GM23338 (cell line): Measurements from ENCODE around the gene TMPRSS13. TPM values are rescaled to one million over a fixed set of nuclear protein-coding genes. Genes with fewer than 3 reads are reported as not detected.

Experiments
- ATAC-seq: fragments of 200-7000 bp; cut with Tn5 transposase; 3 replicates; pipeline ENCODE4 v1.9.1; 2020
- DNase-seq: peaks from one replicate; pipeline ENCODE4 v3.0.0-alpha.2; 2015; ENCODE audit warnings: low spot score
- H2AFZ ChIP-seq: fragments of 200-600 bp; sonication (generic); 2 replicates; pipeline ENCODE4 v1.8.0; 2016; ENCODE audit warnings: antibody characterized with exemption, mild to moderate bottlenecking, moderate library complexity
- H3F3A ChIP-seq: fragments of 200-600 bp; sonication (generic); replicated peaks from 2 replicates; pipeline ENCODE4 v1.8.0; 2017; ENCODE audit warnings: antibody characterized with exemption, mixed run types, low read depth
- H3K27ac ChIP-seq: fragments of 200-600 bp; sonication (generic); 2 replicates; pipeline ENCODE4 v1.6.1; 2016; ENCODE audit warnings: low read depth
- H3K27me3 ChIP-seq: fragments of 200-600 bp; sonication (generic); 2 replicates; pipeline ENCODE4 v1.8.0; 2016; ENCODE audit warnings: mild to moderate bottlenecking, mixed run types, moderate library complexity; ENCODE audit not compliant: insufficient read depth
- H3K36me3 ChIP-seq: fragments of 200-600 bp; sonication (generic); 2 replicates; pipeline ENCODE4 v1.8.0; 2016; ENCODE audit warnings: mild to moderate bottlenecking; ENCODE audit not compliant: insufficient read depth
- H3K4me1 ChIP-seq: fragments of 200-600 bp; sonication (generic); 2 replicates; pipeline ENCODE4 v1.8.0; 2016; ENCODE audit warnings: mild to moderate bottlenecking, moderate library complexity; ENCODE audit not compliant: insufficient read depth
- H3K4me2 ChIP-seq: fragments of 200-600 bp; sonication (generic); 2 replicates; pipeline ENCODE4 v1.7.1; 2017; ENCODE audit warnings: mixed run types
- H3K4me3 ChIP-seq: fragments of 200-600 bp; sonication (generic); 2 replicates; pipeline ENCODE4 v1.6.1; 2016; ENCODE audit warnings: mixed run types
- H3K79me2 ChIP-seq: fragments of 200-600 bp; sonication (generic); replicated peaks from 2 replicates; pipeline ENCODE4 v1.8.0; 2017; ENCODE audit warnings: mild to moderate bottlenecking; ENCODE audit not compliant: insufficient read depth
- H3K9me2 ChIP-seq: fragments of 200-600 bp; sonication (generic); 2 replicates; pipeline ENCODE4 v1.8.0; 2017; ENCODE audit not compliant: insufficient read depth
- H4K20me1 ChIP-seq: fragments of 200-600 bp; sonication (generic); replicated peaks from 2 replicates; pipeline ENCODE4 v1.8.0; 2017; ENCODE audit warnings: mild to moderate bottlenecking; ENCODE audit not compliant: insufficient read depth
- H3K27ac Mint-ChIP-seq: 2 replicates; pipeline ENCODE4 v1.8.0; 2020; ENCODE audit warnings: inconsistent platforms, mild to moderate bottlenecking, moderate library complexity, mixed read lengths
- H3K27me3 Mint-ChIP-seq: 3 replicates; pipeline ENCODE4 v1.8.0; 2022; ENCODE audit warnings: low read depth, mild to moderate bottlenecking, moderate library complexity, mixed read lengths, inconsistent platforms; ENCODE audit not compliant: insufficient read depth, poor library complexity
- H3K36me3 Mint-ChIP-seq: 3 replicates; pipeline ENCODE4 v1.8.0; 2021; ENCODE audit warnings: low read depth, mild to moderate bottlenecking, inconsistent platforms, moderate library complexity, mixed read lengths
- H3K4me1 Mint-ChIP-seq: 3 replicates; pipeline ENCODE4 v1.8.0; 2020; ENCODE audit warnings: mild to moderate bottlenecking, inconsistent platforms, mixed read lengths
- H3K4me3 Mint-ChIP-seq: 3 replicates; pipeline ENCODE4 v1.8.0; 2021; ENCODE audit warnings: moderate library complexity, mild to moderate bottlenecking, inconsistent platforms, mixed read lengths
- H3K9me3 Mint-ChIP-seq: 3 replicates; pipeline ENCODE4 v1.8.0; 2020; ENCODE audit warnings: moderate library complexity, mild to moderate bottlenecking, inconsistent platforms, mixed read lengths
- CREB1 ChIP-seq: fragments of 250-450 bp; sonication (Bioruptor Pico); IDR thresholded peaks from 2 replicates; pipeline ENCODE4 v1.5.0; 2020; ENCODE audit warnings: low read depth, mild to moderate bottlenecking, moderate library complexity
- POLR2AphosphoS5 ChIP-seq: IDR thresholded peaks from 2 replicates; pipeline ENCODE4 v1.6.1; 2016; ENCODE audit warnings: antibody characterized with exemption, low read depth
- STAT1 ChIP-seq: IDR thresholded peaks from one replicate; pipeline ENCODE4 v1.6.1; 2016; ENCODE audit warnings: antibody characterized with exemption; ENCODE audit not compliant: unreplicated experiment
- polyA plus RNA-seq: library from polyadenylated mRNA; unstranded; fragments of >200 nt; fragmentation: Nextera tagmentation; extraction: Ambion mirVana; gene quantifications from 2 replicates; pipeline ENCODE4 v1.2.1, GENCODE V29; 2016
- total RNA-seq: library from RNA; depleted of rRNA; stranded (reverse); fragments of >200 nt; shearing (Covaris generic); gene quantifications from 2 replicates; pipeline ENCODE4 v1.2.3, GENCODE V29; 2014
- TF ChIP-seq, protein P1 (sequence below), 2 experiments: fragments of 200-600 bp in 1 of 2; sonication (generic) in 1 of 2; conservative IDR thresholded peaks; 2 replicates each; pipeline versions ENCODE4 v1.5.1 to v1.6.1; 2016 to 2017; ENCODE audit warnings: antibody characterized with exemption in 2 of 2, low read depth in 2 of 2, mild to moderate bottlenecking in 2 of 2, moderate library complexity in 1 of 2
- TF ChIP-seq, protein P2 (sequence below): IDR thresholded peaks from 2 replicates; pipeline ENCODE4 v1.6.1; 2016; ENCODE audit warnings: antibody characterized with exemption

Gene TMPRSS13
- total and polyA plus RNA-seq, 2 experiments from 2014 or later: 0.31 TPM; not detected in 1

DNA sequence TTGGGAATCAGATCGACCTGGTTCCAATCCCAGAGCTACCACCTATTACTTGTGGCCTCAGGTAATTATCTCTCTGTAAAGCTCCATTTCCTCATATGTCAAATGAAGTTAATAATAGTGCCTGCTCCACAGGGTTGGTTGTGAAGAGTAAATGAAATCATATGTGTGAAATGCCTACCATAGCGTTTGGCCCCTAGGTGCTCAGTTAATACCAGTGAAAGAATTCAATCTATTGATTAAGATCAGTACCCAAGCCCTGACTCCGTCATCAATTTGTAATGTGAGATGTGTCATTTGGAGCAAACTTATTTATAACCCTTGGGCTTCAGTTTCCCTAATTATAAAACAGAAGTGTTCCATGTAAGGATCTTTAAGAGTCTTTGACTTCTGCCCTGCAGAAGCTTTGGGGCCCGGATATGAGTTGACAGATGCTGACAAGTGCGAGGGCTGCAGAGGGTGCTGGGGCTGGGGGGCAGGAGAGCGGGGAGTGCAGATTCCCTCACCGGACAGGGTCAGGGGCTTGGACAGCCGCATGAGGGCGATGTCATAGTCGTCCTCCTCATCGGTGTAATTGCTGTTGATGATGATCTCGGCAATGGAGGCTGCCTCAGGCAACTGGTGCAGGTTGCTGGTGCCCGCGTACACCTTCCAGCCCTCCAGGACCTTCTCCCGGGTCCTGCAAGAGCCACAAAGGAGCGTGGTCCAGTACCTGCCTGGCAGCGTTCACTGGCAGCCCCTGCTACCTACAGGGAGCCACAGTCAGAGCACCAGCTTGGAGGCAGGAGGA, 20.9 kb downstream of the TMPRSS13 start:
- Mint-ChIP-seq H3K27ac (no peak overlapping the region), H3K9me3 (no peaks in the 10 kb centered on the region), H3K4me1 (peaks cover 10% of the 10 kb centered on the region), H3K27me3 (peaks cover 3% of the 10 kb centered on the region), H3K36me3 (no peaks in the 10 kb centered on the region), H3K4me3 (no peak overlapping the region)
- H3K36me3 ChIP-seq: no peaks in the 10 kb centered on the region
- H3K4me1 ChIP-seq: 0 out of 2 replicates have a peak, but pooled peaks cover 3% of the 10 kb centered on the region
- H3K9me2 ChIP-seq: no peaks in the 10 kb centered on the region
- H2AFZ ChIP-seq: no peak overlapping the region
- no peaks in the 10 kb centered on the region for H3F3A ChIP-seq
- H3K27me3 ChIP-seq: no peaks in the 10 kb centered on the region
- H3K4me3 ChIP-seq: no peak overlapping the region
- H4K20me1 ChIP-seq: no peaks in the 10 kb centered on the region
- no peak for ATAC-seq
- peak overlapping the region; percentile 67 for H3K4me2 ChIP-seq
- H3K79me2 ChIP-seq: no peaks in the 10 kb centered on the region
- no peak for DNase-seq
- no peak overlapping the region for H3K27ac ChIP-seq
- TF ChIP-seq STAT1: no peak
- TF ChIP-seq, protein P1, sequence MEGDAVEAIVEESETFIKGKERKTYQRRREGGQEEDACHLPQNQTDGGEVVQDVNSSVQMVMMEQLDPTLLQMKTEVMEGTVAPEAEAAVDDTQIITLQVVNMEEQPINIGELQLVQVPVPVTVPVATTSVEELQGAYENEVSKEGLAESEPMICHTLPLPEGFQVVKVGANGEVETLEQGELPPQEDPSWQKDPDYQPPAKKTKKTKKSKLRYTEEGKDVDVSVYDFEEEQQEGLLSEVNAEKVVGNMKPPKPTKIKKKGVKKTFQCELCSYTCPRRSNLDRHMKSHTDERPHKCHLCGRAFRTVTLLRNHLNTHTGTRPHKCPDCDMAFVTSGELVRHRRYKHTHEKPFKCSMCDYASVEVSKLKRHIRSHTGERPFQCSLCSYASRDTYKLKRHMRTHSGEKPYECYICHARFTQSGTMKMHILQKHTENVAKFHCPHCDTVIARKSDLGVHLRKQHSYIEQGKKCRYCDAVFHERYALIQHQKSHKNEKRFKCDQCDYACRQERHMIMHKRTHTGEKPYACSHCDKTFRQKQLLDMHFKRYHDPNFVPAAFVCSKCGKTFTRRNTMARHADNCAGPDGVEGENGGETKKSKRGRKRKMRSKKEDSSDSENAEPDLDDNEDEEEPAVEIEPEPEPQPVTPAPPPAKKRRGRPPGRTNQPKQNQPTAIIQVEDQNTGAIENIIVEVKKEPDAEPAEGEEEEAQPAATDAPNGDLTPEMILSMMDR (conservative IDR thresholded peaks at IDR 0.05; ENCODE audit: low read depth in 2 of 2): peak in 1 of 2 experiments; percentile 42; a peak in 2 of 4 replicates

DNA sequence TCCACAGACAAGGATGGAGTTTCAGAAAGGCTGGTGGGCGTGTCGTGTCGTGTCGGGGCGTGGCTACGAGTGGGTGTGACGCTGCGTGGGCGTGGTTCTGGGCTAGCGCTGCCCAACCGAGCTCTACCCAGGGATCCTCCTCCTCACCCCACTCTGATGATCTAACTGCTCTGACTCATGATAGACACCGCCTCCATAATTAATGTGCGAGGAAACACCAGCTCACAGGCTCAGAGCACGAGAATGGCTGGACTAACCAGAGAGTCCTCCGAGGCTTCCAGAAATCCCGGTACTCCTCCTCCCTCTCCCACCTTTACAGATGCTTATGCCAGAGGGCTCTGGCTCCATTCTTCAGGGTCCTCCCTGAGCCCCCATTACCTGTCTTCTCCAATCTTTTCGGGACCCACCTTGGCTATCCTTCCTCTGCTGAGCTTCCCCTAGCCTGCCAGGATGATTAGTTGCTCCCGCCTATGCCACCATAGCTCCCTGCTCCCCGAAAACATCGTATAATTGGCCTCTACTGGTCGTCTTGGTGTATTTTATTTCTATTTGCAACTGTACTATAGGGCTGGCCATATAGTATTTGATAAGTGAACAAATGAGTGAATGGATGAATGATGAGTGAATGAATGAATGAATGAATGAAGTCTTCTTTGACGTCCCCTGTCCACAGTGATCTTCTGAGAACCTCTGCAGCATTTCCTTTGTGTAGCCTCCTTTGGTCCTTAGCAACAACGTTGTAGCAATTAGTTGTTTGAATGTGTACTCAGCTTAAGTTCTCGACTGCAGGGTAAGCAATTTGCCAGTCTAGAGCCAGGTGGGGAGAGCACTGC, 21.7 kb downstream of the TMPRSS13 start:
- Histone ChIP-seq H3K27me3 (no peaks in the 10 kb centered on the region), H3K79me2 (no peaks in the 10 kb centered on the region), H3K4me3 (peak overlapping the region; percentile 45), H3K36me3 (no peaks in the 10 kb centered on the region), H2AFZ (0 out of 2 replicates have a peak overlapping the region, but pooled peaks have one; percentile 9), H3F3A (no peaks in the 10 kb centered on the region), H3K9me2 (no peaks in the 10 kb centered on the region), H4K20me1 (no peaks in the 10 kb centered on the region), H3K4me2 (peak overlapping the region; percentile 67), H3K27ac (no peak overlapping the region), H3K4me1 (0 out of 2 replicates have a peak, but pooled peaks cover 3% of the 10 kb centered on the region)
- Mint-ChIP-seq H3K4me1 (peaks cover 10% of the 10 kb centered on the region), H3K4me3 (peak overlapping the region; percentile 37), H3K27me3 (peaks cover 3% of the 10 kb centered on the region), H3K36me3 (no peaks in the 10 kb centered on the region), H3K27ac (peak overlapping the region; percentile 87), H3K9me3 (no peaks in the 10 kb centered on the region)
- DNase-seq (peak; percentile 85), ATAC-seq (peak; percentile 90)
- TF ChIP-seq POLR2AphosphoS5 (peak; percentile 54), CREB1 (peak; percentile 75)
- TF ChIP-seq, protein P2, sequence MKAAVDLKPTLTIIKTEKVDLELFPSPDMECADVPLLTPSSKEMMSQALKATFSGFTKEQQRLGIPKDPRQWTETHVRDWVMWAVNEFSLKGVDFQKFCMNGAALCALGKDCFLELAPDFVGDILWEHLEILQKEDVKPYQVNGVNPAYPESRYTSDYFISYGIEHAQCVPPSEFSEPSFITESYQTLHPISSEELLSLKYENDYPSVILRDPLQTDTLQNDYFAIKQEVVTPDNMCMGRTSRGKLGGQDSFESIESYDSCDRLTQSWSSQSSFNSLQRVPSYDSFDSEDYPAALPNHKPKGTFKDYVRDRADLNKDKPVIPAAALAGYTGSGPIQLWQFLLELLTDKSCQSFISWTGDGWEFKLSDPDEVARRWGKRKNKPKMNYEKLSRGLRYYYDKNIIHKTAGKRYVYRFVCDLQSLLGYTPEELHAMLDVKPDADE: no peak
